ENCODE results near the gene ZHX3. TPM values are rescaled to one million over a fixed set of nuclear protein-coding genes. Genes with fewer than 3 reads are reported as not detected.

ZHX3 gene
- total and polyA plus RNA-seq, 10 of the 15 experiments (the other 5 are each of a cell fraction or from before 2014, with no cell fraction given): 1.3 to 14.0 (median 5.0) TPM

DNA sequence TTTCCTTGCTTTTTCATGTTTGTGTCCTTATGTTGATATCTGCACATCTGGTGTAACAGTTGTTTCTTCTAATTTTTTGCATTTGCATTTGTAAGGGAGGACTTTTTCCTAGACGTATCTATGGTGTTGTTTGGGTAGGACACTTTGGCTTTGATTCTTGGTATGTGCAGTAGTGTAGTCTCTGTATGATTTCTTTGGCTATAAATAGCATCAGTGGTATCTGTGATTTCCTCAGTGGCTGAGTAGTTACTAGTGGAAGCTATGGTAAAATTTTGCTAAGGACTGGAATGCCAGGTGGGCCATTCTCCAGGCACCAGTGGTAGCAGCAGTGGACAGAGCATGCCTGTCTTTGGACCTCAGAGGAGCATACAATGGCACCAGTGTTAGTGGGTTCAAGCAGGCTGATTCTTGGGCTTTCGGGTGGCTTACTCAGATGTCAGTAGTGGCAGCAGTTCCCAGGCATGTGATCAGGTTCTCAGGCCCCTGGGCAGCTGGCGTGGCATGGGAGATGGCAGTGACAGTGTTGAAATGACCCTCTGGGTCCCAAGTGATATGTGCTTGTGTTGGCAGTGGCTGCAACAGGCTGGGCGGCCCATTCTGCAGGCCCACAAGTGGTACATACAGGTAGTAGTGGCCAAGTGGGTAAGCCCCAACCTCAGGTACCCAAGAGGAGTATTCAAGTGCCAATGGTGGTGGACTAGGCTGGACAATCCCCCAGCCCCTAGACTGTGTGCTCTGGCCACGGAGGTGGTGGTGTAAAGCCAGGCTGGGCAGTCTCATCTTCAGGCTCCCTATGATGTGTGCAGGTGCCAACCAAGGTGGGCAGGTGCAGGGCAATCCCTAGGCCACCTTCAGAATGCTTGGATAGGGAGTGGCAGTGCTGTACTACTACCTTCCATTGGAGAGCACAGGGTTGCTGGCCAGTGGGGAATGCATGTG, 125.7 kb downstream of the ZHX3 start:
- 94% methylated on average over 5 of the region's 5 CpGs for WGBS (ENCODE audit: insufficient coverage, insufficient replicate concordance, low lambda C conversion rate, missing lambda C conversion rate)
- Histone ChIP-seq H3K36me3 (ENCODE audit: control insufficient read depth in 2 of 2, insufficient read depth in 2 of 2, low read length in 1 of 2) (no peaks in the 10 kb centered on the region; a peak in 1 of 4 replicates), H3K27ac (ENCODE audit: control insufficient read depth, insufficient read depth) (no peak overlapping the region), H3K4me1 (ENCODE audit: control insufficient read depth, insufficient read depth, low read length) (peaks cover 3% of the 10 kb centered on the region), H3K27me3 (replicated peaks in 1 of 2; ENCODE audit: control insufficient read depth in 2 of 2, insufficient read depth in 2 of 2, low read length in 1 of 2) (no peaks in the 10 kb centered on the region), H3K9me3 (replicated peaks; ENCODE audit: control insufficient read depth, insufficient read depth, low read length) (no peaks in the 10 kb centered on the region; the same call in 1 of the 3 replicates), H3K4me3 (no peak overlapping the region), H3K4me2 (ENCODE audit: control insufficient read depth, insufficient read depth) (no peak overlapping the region), H3K9ac (ENCODE audit: control insufficient read depth, insufficient read depth, low read length) (no peak overlapping the region), H3K79me2 (ENCODE audit: control insufficient read depth, insufficient read depth, low read length) (no peaks in the 10 kb centered on the region), H4K20me1 (ENCODE audit: control insufficient read depth, insufficient read depth) (no peaks in the 10 kb centered on the region), H2AFZ (ENCODE audit: control insufficient read depth, low read depth, low read length) (no peak overlapping the region)
- RAD21 ChIA-PET (ENCODE audit: unreplicated experiment): no interaction called here
- TF ChIP-seq MEF2B (IDR thresholded peaks at IDR 0.05; ENCODE audit: partially characterized antibody, poor library complexity, severe bottlenecking): no peak
- TF ChIP-seq KDM1A (IDR thresholded peaks at IDR 0.05; ENCODE audit: borderline replicate concordance): no peak
- TF ChIP-seq, protein P1, sequence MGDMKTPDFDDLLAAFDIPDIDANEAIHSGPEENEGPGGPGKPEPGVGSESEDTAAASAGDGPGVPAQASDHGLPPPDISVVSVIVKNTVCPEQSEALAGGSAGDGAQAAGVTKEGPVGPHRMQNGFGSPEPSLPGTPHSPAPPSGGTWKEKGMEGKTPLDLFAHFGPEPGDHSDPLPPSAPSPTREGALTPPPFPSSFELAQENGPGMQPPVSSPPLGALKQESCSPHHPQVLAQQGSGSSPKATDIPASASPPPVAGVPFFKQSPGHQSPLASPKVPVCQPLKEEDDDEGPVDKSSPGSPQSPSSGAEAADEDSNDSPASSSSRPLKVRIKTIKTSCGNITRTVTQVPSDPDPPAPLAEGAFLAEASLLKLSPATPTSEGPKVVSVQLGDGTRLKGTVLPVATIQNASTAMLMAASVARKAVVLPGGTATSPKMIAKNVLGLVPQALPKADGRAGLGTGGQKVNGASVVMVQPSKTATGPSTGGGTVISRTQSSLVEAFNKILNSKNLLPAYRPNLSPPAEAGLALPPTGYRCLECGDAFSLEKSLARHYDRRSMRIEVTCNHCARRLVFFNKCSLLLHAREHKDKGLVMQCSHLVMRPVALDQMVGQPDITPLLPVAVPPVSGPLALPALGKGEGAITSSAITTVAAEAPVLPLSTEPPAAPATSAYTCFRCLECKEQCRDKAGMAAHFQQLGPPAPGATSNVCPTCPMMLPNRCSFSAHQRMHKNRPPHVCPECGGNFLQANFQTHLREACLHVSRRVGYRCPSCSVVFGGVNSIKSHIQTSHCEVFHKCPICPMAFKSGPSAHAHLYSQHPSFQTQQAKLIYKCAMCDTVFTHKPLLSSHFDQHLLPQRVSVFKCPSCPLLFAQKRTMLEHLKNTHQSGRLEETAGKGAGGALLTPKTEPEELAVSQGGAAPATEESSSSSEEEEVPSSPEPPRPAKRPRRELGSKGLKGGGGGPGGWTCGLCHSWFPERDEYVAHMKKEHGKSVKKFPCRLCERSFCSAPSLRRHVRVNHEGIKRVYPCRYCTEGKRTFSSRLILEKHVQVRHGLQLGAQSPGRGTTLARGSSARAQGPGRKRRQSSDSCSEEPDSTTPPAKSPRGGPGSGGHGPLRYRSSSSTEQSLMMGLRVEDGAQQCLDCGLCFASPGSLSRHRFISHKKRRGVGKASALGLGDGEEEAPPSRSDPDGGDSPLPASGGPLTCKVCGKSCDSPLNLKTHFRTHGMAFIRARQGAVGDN (IDR thresholded peaks at IDR 0.05): no peak
- TF ChIP-seq, protein P2, sequence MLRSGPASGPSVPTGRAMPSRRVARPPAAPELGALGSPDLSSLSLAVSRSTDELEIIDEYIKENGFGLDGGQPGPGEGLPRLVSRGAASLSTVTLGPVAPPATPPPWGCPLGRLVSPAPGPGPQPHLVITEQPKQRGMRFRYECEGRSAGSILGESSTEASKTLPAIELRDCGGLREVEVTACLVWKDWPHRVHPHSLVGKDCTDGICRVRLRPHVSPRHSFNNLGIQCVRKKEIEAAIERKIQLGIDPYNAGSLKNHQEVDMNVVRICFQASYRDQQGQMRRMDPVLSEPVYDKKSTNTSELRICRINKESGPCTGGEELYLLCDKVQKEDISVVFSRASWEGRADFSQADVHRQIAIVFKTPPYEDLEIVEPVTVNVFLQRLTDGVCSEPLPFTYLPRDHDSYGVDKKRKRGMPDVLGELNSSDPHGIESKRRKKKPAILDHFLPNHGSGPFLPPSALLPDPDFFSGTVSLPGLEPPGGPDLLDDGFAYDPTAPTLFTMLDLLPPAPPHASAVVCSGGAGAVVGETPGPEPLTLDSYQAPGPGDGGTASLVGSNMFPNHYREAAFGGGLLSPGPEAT (IDR thresholded peaks at IDR 0.05; ENCODE audit: low read depth): no peak
- POLR2A ChIA-PET: interaction anchor here (0.6 kb wide), 1 partner anchor 66 kb away, joined by 3 read pairs; no protein-coding TSS in a partner anchor
- intact Hi-C loops (cut with micrococcal nuclease; ENCODE audit: unreplicated experiment) (no loop called here), in situ Hi-C loops (cut with MboI) (no loop called here)
- CTCF ChIA-PET: interaction anchor here (0.6 to 1.2 kb wide), 2 partner anchors 19 to 146 kb away, joined by 3 to 4 read pairs; no protein-coding TSS in a partner anchor
- ATAC-seq (no peak), FAIRE-seq (no peak), DNase-seq (ENCODE audit: low read depth, low spot score) (no peak)
- SMC1A ChIA-PET (ENCODE audit: uncharacterized antibody, unreplicated experiment): no interaction called here
- no TSS peak for BruUV-seq (replicated peaks)
